WTC11 (cell line): ENCODE measurements around the gene LGALS16. TPM values are rescaled to one million over a fixed set of nuclear protein-coding genes. Genes with fewer than 3 reads are reported as not detected.

Experiments used
- ATAC-seq: fragments of 200-7000 bp; cut with Tn5 transposase; 2 replicates; pipeline ENCODE4 v1.10.0; 2021; ENCODE audit warnings: mild to moderate bottlenecking, moderate library complexity
- CTCF ChIA-PET: fragments of 300-600 bp; sonication (Branson Sonifier 250); formaldehyde crosslinking; loops from one replicate; lab custom pipeline; 2021; ENCODE audit warnings: antibody characterized with exemption; lab: Charles Lee
- POLR2A ChIA-PET: fragments of 350-600 bp; sonication (Branson Sonifier 250); formaldehyde crosslinking; loops from one replicate; lab custom pipeline; 2021; ENCODE audit warnings: antibody characterized with exemption; lab: Charles Lee
- DNase-seq: peaks from one replicate; pipeline ENCODE4 v3.0.0; 2021; ENCODE audit warnings: low spot score
- H3K27ac Mint-ChIP-seq: 2 replicates; pipeline ENCODE4 v1.8.0; 2021; ENCODE audit warnings: mixed read lengths
- H3K27me3 Mint-ChIP-seq: 2 replicates; pipeline ENCODE4 v1.8.0; 2021; ENCODE audit warnings: low read depth, mild to moderate bottlenecking, moderate library complexity, mixed read lengths
- H3K36me3 Mint-ChIP-seq: 2 replicates; pipeline ENCODE4 v1.8.0; 2021; ENCODE audit warnings: mixed read lengths
- H3K4me1 Mint-ChIP-seq: 2 replicates; pipeline ENCODE4 v1.8.0; 2022; ENCODE audit warnings: mixed read lengths
- H3K4me3 Mint-ChIP-seq: 2 replicates; pipeline ENCODE4 v1.8.0; 2021; ENCODE audit warnings: mild to moderate bottlenecking, moderate library complexity, mixed read lengths
- H3K9me3 Mint-ChIP-seq: 2 replicates; pipeline ENCODE4 v1.8.0; 2021; ENCODE audit warnings: mixed read lengths
- AFF4 ChIP-seq: sonication (generic); formaldehyde crosslinking; IDR thresholded peaks from 2 replicates; pipeline ENCODE4 v1.8.1; 2023; ENCODE audit warnings: mild to moderate bottlenecking, missing genetic modification reagents, borderline replicate concordance
- CBFB ChIP-seq: sonication (generic); formaldehyde crosslinking; IDR thresholded peaks from 2 replicates; pipeline ENCODE4 v1.8.1; 2022; ENCODE audit warnings: mild to moderate bottlenecking, low read depth, missing genetic modification reagents
- ETV6 ChIP-seq: sonication (generic); formaldehyde crosslinking; IDR thresholded peaks from 2 replicates; pipeline ENCODE4 v1.8.1; 2022; ENCODE audit warnings: mild to moderate bottlenecking, missing genetic modification reagents
- FOXK1 ChIP-seq: sonication (generic); formaldehyde crosslinking; IDR thresholded peaks from 2 replicates; pipeline ENCODE4 v1.8.0; 2022; ENCODE audit warnings: mild to moderate bottlenecking, moderate library complexity, missing genetic modification reagents
- FOXP1 ChIP-seq: sonication (generic); formaldehyde crosslinking; IDR thresholded peaks from 2 replicates; pipeline ENCODE4 v1.8.0; 2022; ENCODE audit warnings: missing genetic modification reagents, mild to moderate bottlenecking, moderate library complexity, borderline replicate concordance
- GRHL2 ChIP-seq: fragments of 250-450 bp; sonication (Bioruptor Pico); IDR thresholded peaks from 2 replicates; pipeline ENCODE4 v1.8.0; 2022; ENCODE audit warnings: mild to moderate bottlenecking, moderate library complexity; ENCODE audit not compliant: insufficient replicate concordance, severe bottlenecking
- GTF2I ChIP-seq: fragments of 250-450 bp; sonication (Bioruptor Pico); conservative IDR thresholded peaks from 2 replicates; pipeline ENCODE4 v1.4.0; 2021; ENCODE audit warnings: mild to moderate bottlenecking
- HMGXB4 ChIP-seq: sonication (generic); formaldehyde crosslinking; IDR thresholded peaks from 2 replicates; pipeline ENCODE4 v1.8.1; 2023; ENCODE audit warnings: mild to moderate bottlenecking, moderate library complexity, missing genetic modification reagents
- MYBL2 ChIP-seq: sonication (generic); formaldehyde crosslinking; IDR thresholded peaks from 2 replicates; pipeline ENCODE4 v1.8.1; 2023; ENCODE audit warnings: mild to moderate bottlenecking, moderate library complexity, missing genetic modification reagents
- NFE2L1 ChIP-seq: sonication (generic); formaldehyde crosslinking; IDR thresholded peaks from 2 replicates; pipeline ENCODE4 v1.8.1; 2023; ENCODE audit warnings: missing genetic modification reagents
- NR3C1 ChIP-seq: sonication (generic); formaldehyde crosslinking; conservative IDR thresholded peaks from 2 replicates; pipeline ENCODE4 v1.8.1; 2023; ENCODE audit warnings: low read depth, mild to moderate bottlenecking, missing genetic modification reagents
- OVOL2 ChIP-seq: fragments of 250-450 bp; sonication (Bioruptor Pico); IDR thresholded peaks from 2 replicates; pipeline ENCODE4 v1.9.0; 2021; ENCODE audit warnings: mild to moderate bottlenecking, borderline replicate concordance
- RELA ChIP-seq: sonication (generic); formaldehyde crosslinking; IDR thresholded peaks from 2 replicates; pipeline ENCODE4 v1.8.1; 2022; ENCODE audit warnings: missing genetic modification reagents, mild to moderate bottlenecking, borderline replicate concordance
- SMAD4 ChIP-seq: sonication (generic); formaldehyde crosslinking; IDR thresholded peaks from 2 replicates; pipeline ENCODE4 v1.8.0; 2022; ENCODE audit warnings: mild to moderate bottlenecking, missing genetic modification reagents
- SP1 ChIP-seq: sonication (generic); formaldehyde crosslinking; conservative IDR thresholded peaks from 2 replicates; pipeline ENCODE4 v1.8.1; 2022; ENCODE audit warnings: missing genetic modification reagents
- TEAD4 ChIP-seq: sonication (generic); formaldehyde crosslinking; IDR thresholded peaks from 2 replicates; pipeline ENCODE4 v1.8.0; 2022; ENCODE audit warnings: mild to moderate bottlenecking, missing genetic modification reagents
- ZNF232 ChIP-seq: sonication (generic); formaldehyde crosslinking; IDR thresholded peaks from 2 replicates; pipeline ENCODE4 v1.8.0; 2022; ENCODE audit warnings: mild to moderate bottlenecking, missing genetic modification reagents
- total RNA-seq: library from RNA; stranded (reverse); gene quantifications from 3 replicates; pipeline ENCODE4 v1.2.3, GENCODE V29; 2021
- TF ChIP-seq, protein P1 (sequence below): sonication (generic); formaldehyde crosslinking; IDR thresholded peaks from 2 replicates; pipeline ENCODE4 v1.8.1; 2023; ENCODE audit warnings: mild to moderate bottlenecking, missing genetic modification reagents, moderate library complexity
- TF ChIP-seq, protein P2 (sequence below): sonication (generic); formaldehyde crosslinking; IDR thresholded peaks from 2 replicates; pipeline ENCODE4 v1.8.1; 2023; ENCODE audit warnings: mild to moderate bottlenecking, missing genetic modification reagents, moderate library complexity
- TF ChIP-seq, protein P3 (sequence below): sonication (generic); formaldehyde crosslinking; IDR thresholded peaks from 2 replicates; pipeline ENCODE4 v1.8.0; 2022; ENCODE audit warnings: mild to moderate bottlenecking, missing genetic modification reagents
- TF ChIP-seq, protein P4 (sequence below): sonication (generic); formaldehyde crosslinking; IDR thresholded peaks from 2 replicates; pipeline ENCODE4 v1.8.0; 2023; ENCODE audit warnings: missing genetic modification reagents, mild to moderate bottlenecking, borderline replicate concordance

The LGALS16 gene
- total RNA-seq, 1 experiment from 2014 or later, result not detected

- ChIA-PET POLR2A (no interaction called here), CTCF (no interaction called here)
- Mint-ChIP-seq H3K4me1 (no peaks in the 10 kb centered on the region), H3K27me3 (peaks cover 42% of the 10 kb centered on the region), H3K4me3 (no peak overlapping the region), H3K36me3 (no peaks in the 10 kb centered on the region), H3K27ac (no peak overlapping the region), H3K9me3 (peaks cover 7% of the 10 kb centered on the region)
- TF ChIP-seq ZNF232 (CRISPR knock-in tag), result no peak
- no peak for TF ChIP-seq CBFB
- TF ChIP-seq, protein P1, sequence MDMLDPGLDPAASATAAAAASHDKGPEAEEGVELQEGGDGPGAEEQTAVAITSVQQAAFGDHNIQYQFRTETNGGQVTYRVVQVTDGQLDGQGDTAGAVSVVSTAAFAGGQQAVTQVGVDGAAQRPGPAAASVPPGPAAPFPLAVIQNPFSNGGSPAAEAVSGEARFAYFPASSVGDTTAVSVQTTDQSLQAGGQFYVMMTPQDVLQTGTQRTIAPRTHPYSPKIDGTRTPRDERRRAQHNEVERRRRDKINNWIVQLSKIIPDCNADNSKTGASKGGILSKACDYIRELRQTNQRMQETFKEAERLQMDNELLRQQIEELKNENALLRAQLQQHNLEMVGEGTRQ (CRISPR knock-in tag), result no peak
- TF ChIP-seq, protein P2, sequence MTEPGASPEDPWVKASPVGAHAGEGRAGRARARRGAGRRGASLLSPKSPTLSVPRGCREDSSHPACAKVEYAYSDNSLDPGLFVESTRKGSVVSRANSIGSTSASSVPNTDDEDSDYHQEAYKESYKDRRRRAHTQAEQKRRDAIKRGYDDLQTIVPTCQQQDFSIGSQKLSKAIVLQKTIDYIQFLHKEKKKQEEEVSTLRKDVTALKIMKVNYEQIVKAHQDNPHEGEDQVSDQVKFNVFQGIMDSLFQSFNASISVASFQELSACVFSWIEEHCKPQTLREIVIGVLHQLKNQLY (CRISPR knock-in tag), result no peak
- TF ChIP-seq AFF4 (CRISPR knock-in tag), result no peak
- TF ChIP-seq MYBL2 (CRISPR knock-in tag), result no peak
- no peak for TF ChIP-seq TEAD4 (CRISPR knock-in tag)
- no peak for TF ChIP-seq GTF2I (CRISPR knock-in tag)
- TF ChIP-seq OVOL2, result no peak
- TF ChIP-seq, protein P3, sequence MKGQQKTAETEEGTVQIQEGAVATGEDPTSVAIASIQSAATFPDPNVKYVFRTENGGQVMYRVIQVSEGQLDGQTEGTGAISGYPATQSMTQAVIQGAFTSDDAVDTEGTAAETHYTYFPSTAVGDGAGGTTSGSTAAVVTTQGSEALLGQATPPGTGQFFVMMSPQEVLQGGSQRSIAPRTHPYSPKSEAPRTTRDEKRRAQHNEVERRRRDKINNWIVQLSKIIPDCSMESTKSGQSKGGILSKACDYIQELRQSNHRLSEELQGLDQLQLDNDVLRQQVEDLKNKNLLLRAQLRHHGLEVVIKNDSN (CRISPR knock-in tag), result no peak
- no peak for ATAC-seq
- DNase-seq, result no peak
Measured at GRCh38 chr19:39659791-39660190, 4.1 kb downstream of the LGALS16 start.

DNA sequence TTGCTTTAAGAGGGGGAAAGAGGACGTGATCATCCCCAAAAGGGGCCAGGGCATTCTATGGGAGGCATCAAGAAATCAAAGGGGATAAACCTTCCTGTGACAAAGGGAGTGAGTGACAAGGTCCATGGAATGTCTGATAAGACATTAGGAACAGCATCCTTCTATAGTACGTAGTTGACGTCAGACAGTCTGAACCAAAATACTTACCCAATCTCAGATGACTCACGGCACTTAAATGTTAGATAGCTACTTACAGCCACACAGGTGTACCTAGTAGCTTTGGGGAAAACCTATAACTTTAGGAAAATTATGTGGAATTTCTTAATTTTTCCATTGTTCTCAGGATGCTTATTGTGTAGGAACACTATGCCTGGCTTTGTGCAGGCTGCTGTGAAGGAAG is 4.9 kb downstream of the LGALS16 start:
- Mint-ChIP-seq H3K27me3 (peaks cover 39% of the 10 kb centered on the region), H3K36me3 (no peaks in the 10 kb centered on the region), H3K27ac (no peak overlapping the region), H3K4me3 (no peak overlapping the region)
- CTCF ChIA-PET, result no interaction called here
- no peak for ATAC-seq
- TF ChIP-seq SP1 (CRISPR knock-in tag) (no peak), FOXP1 (CRISPR knock-in tag) (no peak), GTF2I (CRISPR knock-in tag) (no peak), NR3C1 (CRISPR knock-in tag) (no peak), ETV6 (no peak)
- TF ChIP-seq, all 79 proteins: peak for 0
- no peak for DNase-seq
- POLR2A ChIA-PET, result no interaction called here
- Mint-ChIP-seq H3K4me1 (no peaks in the 10 kb centered on the region), H3K9me3 (peaks cover 15% of the 10 kb centered on the region)

- DNase-seq (no peak), ATAC-seq (no peak)
- H3K4me1 Mint-ChIP-seq, result no peaks in the 10 kb centered on the region
- no peak overlapping the region for H3K27ac Mint-ChIP-seq
- ChIA-PET POLR2A (no interaction called here), CTCF (no interaction called here)
- no peak overlapping the region for H3K4me3 Mint-ChIP-seq
- H3K36me3 Mint-ChIP-seq, result peaks cover 4% of the 10 kb centered on the region
- peaks cover 35% of the 10 kb centered on the region for H3K27me3 Mint-ChIP-seq
- H3K9me3 Mint-ChIP-seq, result peaks cover 24% of the 10 kb centered on the region
- TF ChIP-seq SMAD4 (CRISPR knock-in tag) (no peak), NFE2L1 (CRISPR knock-in tag) (no peak), GRHL2 (CRISPR knock-in tag) (no peak), FOXK1 (CRISPR knock-in tag) (no peak), RELA (CRISPR knock-in tag) (no peak), HMGXB4 (CRISPR knock-in tag) (no peak)
- TF ChIP-seq, protein P4, sequence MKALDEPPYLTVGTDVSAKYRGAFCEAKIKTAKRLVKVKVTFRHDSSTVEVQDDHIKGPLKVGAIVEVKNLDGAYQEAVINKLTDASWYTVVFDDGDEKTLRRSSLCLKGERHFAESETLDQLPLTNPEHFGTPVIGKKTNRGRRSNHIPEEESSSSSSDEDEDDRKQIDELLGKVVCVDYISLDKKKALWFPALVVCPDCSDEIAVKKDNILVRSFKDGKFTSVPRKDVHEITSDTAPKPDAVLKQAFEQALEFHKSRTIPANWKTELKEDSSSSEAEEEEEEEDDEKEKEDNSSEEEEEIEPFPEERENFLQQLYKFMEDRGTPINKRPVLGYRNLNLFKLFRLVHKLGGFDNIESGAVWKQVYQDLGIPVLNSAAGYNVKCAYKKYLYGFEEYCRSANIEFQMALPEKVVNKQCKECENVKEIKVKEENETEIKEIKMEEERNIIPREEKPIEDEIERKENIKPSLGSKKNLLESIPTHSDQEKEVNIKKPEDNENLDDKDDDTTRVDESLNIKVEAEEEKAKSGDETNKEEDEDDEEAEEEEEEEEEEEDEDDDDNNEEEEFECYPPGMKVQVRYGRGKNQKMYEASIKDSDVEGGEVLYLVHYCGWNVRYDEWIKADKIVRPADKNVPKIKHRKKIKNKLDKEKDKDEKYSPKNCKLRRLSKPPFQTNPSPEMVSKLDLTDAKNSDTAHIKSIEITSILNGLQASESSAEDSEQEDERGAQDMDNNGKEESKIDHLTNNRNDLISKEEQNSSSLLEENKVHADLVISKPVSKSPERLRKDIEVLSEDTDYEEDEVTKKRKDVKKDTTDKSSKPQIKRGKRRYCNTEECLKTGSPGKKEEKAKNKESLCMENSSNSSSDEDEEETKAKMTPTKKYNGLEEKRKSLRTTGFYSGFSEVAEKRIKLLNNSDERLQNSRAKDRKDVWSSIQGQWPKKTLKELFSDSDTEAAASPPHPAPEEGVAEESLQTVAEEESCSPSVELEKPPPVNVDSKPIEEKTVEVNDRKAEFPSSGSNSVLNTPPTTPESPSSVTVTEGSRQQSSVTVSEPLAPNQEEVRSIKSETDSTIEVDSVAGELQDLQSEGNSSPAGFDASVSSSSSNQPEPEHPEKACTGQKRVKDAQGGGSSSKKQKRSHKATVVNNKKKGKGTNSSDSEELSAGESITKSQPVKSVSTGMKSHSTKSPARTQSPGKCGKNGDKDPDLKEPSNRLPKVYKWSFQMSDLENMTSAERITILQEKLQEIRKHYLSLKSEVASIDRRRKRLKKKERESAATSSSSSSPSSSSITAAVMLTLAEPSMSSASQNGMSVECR, result no peak
Measured at GRCh38 chr19:39661565-39661964, 5.9 kb downstream of the LGALS16 start.
